ENCODE measurements around the gene USP37.

USP37 gene

DNA sequence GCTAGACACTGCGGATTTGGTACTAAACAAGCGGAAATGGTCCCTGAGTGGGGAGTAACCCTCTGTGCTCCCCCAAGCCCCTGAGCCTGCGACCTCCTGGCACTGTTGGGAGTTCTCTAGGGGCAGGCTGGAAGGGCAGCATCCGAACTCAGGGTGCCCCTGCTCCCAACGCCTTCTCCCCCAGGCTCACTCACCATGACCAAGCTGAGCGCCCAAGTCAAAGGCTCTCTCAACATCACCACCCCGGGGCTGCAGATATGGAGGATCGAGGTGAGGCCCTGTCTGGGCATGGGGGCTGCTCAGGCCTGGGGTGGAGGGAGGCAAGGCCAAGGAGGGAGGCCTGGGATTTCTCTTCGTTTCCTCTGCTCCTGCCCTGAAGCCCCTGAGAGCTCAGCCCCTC is 144.6 kb downstream of the USP37 start:
- Histone ChIP-seq H3K4me3 (ENCODE audit: low read length) (no peak overlapping the region), H3K4me1 (ENCODE audit: control insufficient read depth, insufficient read depth, low read length) (no peaks in the 10 kb centered on the region), H3K9me3 (replicated peaks; ENCODE audit: low read length) (no peaks in the 10 kb centered on the region), H3K36me3 (ENCODE audit: insufficient read depth, low read length) (no peaks in the 10 kb centered on the region), H3K4me2 (ENCODE audit: low read length) (no peak overlapping the region), H3K27me3 (ENCODE audit: control insufficient read depth, insufficient read depth, low read length) (peaks cover 11% of the 10 kb centered on the region), H3K9ac (ENCODE audit: low read depth, low read length) (no peak overlapping the region)

DNA sequence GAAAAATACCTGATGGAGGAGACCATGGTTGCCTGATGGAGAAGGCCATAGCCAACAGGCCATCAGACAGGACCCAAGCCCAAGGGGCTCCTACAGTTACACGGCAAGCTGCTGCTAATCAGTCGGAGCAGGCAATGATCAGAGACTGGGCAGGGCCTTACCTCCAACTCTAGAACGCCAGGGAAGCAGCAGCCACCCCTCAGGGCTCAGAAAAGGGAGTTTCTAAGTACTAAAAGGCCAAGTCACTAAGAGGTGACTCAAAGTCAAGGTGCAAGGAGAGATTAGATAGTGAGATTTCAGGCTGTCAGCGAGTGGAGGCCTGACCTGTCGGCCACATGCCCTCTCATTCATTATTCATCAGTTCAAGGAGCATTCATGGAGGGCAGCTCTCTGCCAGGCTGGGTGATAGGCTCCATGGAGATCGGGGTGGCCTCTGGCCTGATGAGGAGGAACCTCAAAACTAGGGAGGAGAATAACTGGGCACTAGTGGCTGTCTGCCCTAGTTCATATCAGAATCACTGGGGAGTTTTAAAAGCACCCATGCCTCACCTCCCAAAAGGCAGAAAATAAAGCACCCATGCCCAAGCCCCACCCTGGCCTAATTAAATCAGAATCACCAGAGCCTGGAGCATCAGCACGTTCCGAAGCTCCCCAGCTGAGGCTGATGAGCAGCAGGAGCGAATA is 145.6 kb downstream of the USP37 start:
- no peaks in the 10 kb centered on the region for H3K9me3 ChIP-seq (replicated peaks; ENCODE audit: low read length)
- no peak overlapping the region for H3K4me3 ChIP-seq (ENCODE audit: low read length)
- H3K27me3 ChIP-seq (ENCODE audit: control insufficient read depth, insufficient read depth, low read length), result peaks cover 18% of the 10 kb centered on the region
- no peaks in the 10 kb centered on the region for H3K36me3 ChIP-seq (ENCODE audit: insufficient read depth, low read length)
- H3K4me1 ChIP-seq (ENCODE audit: control insufficient read depth, insufficient read depth, low read length), result no peaks in the 10 kb centered on the region
- no peak overlapping the region for H3K9ac ChIP-seq (ENCODE audit: low read depth, low read length)
- no peak overlapping the region for H3K4me2 ChIP-seq (ENCODE audit: low read length)

DNA sequence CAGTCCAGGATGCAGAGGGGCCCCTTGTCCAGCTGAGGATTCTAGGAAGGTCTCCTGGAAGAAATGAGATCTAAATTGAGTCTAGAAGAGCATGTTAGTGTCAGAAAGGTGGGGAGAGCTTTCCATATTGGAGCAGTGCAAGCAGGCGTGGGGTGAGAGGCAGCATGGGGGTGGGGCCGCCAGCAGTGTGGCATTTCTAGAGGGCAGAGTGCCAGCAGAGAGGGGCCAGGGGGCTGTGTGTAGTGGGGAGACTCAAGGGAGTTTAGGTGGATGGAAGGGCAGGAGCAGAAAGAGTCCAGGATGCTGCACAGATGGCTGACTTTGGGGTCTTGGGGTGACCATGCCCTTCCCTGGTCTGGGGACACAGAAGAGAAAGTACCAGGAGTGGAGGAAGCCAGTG is 147.1 kb downstream of the USP37 start:
- H3K4me3 ChIP-seq (ENCODE audit: low read length), result no peak overlapping the region
- H3K9me3 ChIP-seq (replicated peaks; ENCODE audit: low read length), result no peaks in the 10 kb centered on the region
- no peak overlapping the region for H3K9ac ChIP-seq (ENCODE audit: low read depth, low read length)
- H3K4me2 ChIP-seq (ENCODE audit: low read length), result no peak overlapping the region
- H3K4me1 ChIP-seq (ENCODE audit: control insufficient read depth, insufficient read depth, low read length), result no peaks in the 10 kb centered on the region
- no peaks in the 10 kb centered on the region for H3K36me3 ChIP-seq (ENCODE audit: insufficient read depth, low read length)
- peaks cover 20% of the 10 kb centered on the region for H3K27me3 ChIP-seq (ENCODE audit: control insufficient read depth, insufficient read depth, low read length)

DNA sequence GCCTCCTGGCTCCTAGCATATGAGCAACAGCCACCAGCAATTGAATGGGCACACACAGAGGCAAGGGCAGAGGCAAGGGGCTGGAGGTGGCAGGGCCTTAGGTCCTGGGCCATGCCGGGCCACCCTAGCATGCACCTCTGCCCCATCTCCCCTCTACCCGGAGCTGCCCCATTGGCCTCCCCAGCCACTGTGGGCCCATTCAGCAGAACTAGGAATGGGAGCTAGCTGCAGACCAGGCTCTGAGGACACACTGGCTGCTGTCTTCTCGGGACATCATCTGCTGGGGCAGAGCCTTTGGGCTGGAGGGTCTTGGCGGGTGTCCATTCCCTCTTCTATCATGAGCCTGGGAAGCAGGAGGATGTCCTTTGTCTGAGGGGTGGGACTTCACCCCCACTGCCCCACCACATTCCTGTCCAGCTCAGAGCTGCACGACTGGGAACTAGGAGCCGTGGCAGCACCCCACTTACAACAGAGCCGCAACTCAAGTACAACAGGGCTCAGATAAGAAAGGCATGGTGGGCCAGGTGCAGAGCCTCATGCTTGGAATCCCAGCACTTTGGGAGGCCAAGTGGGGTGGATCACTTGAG is 148.4 kb downstream of the USP37 start:
- H3K4me3 ChIP-seq (ENCODE audit: low read length), result no peak overlapping the region
- H3K9me3 ChIP-seq (replicated peaks; ENCODE audit: low read length), result no peaks in the 10 kb centered on the region
- H3K4me2 ChIP-seq (ENCODE audit: low read length), result no peak overlapping the region
- H3K36me3 ChIP-seq (ENCODE audit: insufficient read depth, low read length), result no peaks in the 10 kb centered on the region
- H3K9ac ChIP-seq (ENCODE audit: low read depth, low read length), result no peak overlapping the region
- H3K4me1 ChIP-seq (ENCODE audit: control insufficient read depth, insufficient read depth, low read length), result no peaks in the 10 kb centered on the region
- H3K27me3 ChIP-seq (ENCODE audit: control insufficient read depth, insufficient read depth, low read length), result peaks cover 20% of the 10 kb centered on the region

DNA sequence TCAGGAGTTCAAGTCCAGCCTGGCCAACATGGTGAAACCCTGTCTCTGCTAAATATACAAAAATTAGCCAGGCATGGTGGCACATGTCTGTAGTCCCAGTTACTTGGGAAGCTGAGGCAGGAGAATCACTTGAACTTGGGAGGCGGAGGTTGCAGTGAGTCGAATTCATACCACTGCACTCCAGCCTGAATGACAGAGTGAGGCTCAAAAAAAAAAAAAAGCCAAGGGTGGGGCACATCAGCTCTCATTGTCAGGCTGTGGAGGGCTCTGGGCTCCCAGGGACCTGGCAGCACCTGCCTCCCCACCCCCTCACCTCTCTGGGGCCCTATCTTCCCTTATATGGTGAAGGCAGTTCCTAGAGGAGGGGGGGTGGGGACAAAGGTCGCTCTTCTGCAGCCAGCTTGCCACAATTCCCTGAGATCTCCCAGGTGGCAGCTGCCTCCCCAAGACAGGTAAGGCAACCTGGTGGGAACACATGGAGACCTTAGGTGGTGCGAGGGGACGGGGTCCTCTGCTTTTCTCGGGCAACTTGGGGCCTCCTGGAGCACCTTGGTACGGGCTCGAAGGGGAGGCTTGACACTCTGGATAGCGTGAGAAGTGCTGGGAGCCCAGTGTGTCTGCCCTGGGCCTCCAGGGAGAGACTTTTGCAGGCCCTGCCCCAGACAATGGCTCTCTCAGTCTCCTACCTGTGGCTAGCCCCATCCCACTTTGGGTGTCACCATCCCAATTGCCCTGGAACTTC is 149.3 kb downstream of the USP37 start, which contains the start of gene VIL1:
VIL1 (plus strand) TSS at position 407 of the 742 bp plus-strand sequence. CDS start 4,656 bp downstream, outside the sequence.
- H3K9ac ChIP-seq (ENCODE audit: low read depth, low read length), result no peak within 1 kb of the TSS
- H3K4me1 ChIP-seq (ENCODE audit: control insufficient read depth, insufficient read depth, low read length), result no peaks in the 10 kb centered on the region
- H3K4me2 ChIP-seq (ENCODE audit: low read length), result no peak within 1 kb of the TSS
- peaks cover 20% of the 10 kb centered on the region for H3K27me3 ChIP-seq (ENCODE audit: control insufficient read depth, insufficient read depth, low read length)
- H3K4me3 ChIP-seq (ENCODE audit: low read length), result no peak within 1 kb of the TSS
- no peaks in the 10 kb centered on the region for H3K9me3 ChIP-seq (replicated peaks; ENCODE audit: low read length)
- no peaks in the 10 kb centered on the region for H3K36me3 ChIP-seq (ENCODE audit: insufficient read depth, low read length)

DNA sequence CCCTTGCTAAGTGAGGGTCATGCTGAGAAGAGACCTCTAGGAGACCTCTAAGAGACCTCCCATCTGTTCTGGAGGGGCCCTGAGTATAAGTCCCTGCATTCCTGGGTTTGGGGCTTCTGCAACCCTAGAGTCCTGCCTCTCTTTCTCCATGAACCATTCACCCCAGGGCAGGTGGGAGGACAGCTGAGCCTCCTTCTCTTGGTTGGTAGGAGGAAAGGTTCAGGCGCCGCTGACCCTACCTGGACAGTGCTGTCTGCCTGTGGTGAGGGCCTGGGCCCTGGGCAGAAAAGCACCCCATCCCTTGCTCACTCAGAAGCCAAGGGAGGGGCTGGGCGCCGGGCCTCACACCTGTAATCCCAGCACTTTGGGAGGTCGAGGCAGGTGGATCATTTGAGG is 149.8 kb downstream of the USP37 start:
- Histone ChIP-seq H3K4me3 (ENCODE audit: low read length) (no peak overlapping the region), H3K36me3 (ENCODE audit: insufficient read depth, low read length) (no peaks in the 10 kb centered on the region), H3K4me2 (ENCODE audit: low read length) (no peak overlapping the region), H3K9ac (ENCODE audit: low read depth, low read length) (no peak overlapping the region), H3K4me1 (ENCODE audit: control insufficient read depth, insufficient read depth, low read length) (no peaks in the 10 kb centered on the region), H3K9me3 (replicated peaks; ENCODE audit: low read length) (no peaks in the 10 kb centered on the region), H3K27me3 (ENCODE audit: control insufficient read depth, insufficient read depth, low read length) (peaks cover 20% of the 10 kb centered on the region)

DNA sequence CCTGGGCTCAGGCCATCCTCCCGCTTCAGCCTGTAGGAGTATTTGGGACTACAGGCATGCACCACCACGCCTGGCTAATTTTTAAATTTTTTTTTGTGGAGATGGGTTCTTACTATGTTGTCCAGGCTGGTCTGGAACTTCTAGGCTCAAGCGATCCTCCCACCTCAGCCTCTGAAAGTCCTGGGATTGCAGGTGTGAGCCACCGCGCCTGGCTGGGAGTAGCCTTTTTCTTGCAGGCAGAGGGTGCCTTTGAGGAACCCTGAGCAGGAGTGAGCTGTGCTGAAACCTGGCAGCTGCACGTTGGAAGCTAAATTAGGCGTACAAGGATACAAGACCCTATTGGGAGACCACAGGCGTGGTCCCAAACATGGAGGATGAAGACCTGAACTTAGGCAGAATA is 160.4 kb downstream of the USP37 start:
- H3K27me3 ChIP-seq (ENCODE audit: control insufficient read depth, insufficient read depth, low read length), result no peaks in the 10 kb centered on the region
- no peak overlapping the region for H3K9ac ChIP-seq (ENCODE audit: low read depth, low read length)
- no peak overlapping the region for H3K4me2 ChIP-seq (ENCODE audit: low read length)
- peaks cover 19% of the 10 kb centered on the region for H3K36me3 ChIP-seq (ENCODE audit: insufficient read depth, low read length)
- peaks cover 26% of the 10 kb centered on the region for H3K4me1 ChIP-seq (ENCODE audit: control insufficient read depth, insufficient read depth, low read length)
- H3K9me3 ChIP-seq (replicated peaks; ENCODE audit: low read length), result no peaks in the 10 kb centered on the region
- H3K4me3 ChIP-seq (ENCODE audit: low read length), result no peak overlapping the region

DNA sequence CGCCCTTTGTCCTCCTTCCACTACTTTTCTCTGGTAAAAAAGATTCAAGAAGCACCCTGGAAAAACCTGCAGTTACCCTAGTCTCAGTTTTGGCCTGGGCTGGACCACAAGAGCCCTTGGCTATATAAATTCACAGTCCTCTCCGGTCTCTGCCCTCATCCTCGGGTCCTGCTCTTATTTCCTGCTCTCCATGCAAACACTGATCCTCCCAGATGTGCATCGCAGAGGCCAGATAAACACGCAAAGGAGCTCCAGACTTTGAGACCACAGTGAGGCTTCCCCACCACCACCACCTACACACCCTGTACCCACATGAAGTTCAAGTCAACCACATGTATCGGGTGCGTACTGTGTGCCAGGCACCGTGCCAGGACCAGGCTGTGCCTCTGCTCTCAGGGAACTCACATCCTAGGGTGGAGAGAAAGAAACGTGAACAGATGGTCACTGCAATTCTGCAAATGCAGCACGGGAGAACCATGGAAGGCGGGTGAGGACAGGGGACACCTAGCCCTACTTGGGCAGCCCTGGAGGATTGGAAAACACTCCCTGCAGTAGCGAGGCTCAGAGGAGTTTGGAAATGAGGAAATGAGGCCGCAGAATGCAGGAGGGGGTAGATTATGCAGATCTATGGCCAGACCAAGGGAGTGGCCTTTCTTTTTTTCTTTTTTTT is 161.1 kb downstream of the USP37 start:
- Histone ChIP-seq H3K4me1 (ENCODE audit: control insufficient read depth, insufficient read depth, low read length) (peaks cover 31% of the 10 kb centered on the region), H3K9me3 (replicated peaks; ENCODE audit: low read length) (no peaks in the 10 kb centered on the region), H3K4me3 (ENCODE audit: low read length) (peak overlapping the region; percentile 72), H3K27me3 (ENCODE audit: control insufficient read depth, insufficient read depth, low read length) (no peaks in the 10 kb centered on the region), H3K4me2 (ENCODE audit: low read length) (peak overlapping the region; percentile 98), H3K36me3 (ENCODE audit: insufficient read depth, low read length) (peaks cover 25% of the 10 kb centered on the region), H3K9ac (ENCODE audit: low read depth, low read length) (peak overlapping the region; percentile 79)

DNA sequence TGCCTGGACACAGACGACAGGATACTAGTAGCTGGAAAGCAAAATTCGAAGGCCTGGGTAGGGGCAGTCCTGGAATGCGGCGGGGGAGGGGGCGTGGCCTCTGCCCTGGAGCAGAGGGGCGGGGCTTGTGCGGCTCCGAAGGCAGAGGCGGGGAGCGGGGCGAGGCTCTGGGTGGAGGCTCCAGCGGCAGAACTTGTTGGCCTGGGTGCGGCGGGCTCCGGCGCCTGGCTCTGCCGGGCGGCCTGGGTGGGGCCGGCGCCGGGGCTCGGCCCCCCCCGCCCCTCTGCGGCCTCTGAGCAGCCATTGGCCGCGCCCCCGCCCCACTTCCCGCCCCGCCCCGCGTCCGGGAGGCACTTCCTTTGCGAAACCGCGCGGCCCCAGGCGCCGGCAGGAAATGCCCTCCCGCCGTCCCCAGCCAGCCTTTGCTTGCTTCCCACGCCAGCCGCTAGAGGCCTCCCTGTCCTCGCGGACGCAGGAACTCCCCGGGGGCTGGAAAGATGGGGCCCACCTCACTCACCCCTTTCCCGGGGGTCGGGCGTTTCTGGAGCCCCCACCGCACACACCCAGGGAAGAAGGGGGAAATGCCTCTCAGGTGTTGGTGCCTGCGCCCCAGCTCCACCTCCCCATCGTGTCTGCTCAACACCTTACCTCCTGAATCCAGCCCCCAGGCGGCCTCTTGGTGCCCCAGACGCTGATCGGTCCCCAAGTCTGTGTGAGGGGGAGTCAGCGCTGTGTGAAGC is 161.8 kb downstream of the USP37 start:
- no peaks in the 10 kb centered on the region for H3K9me3 ChIP-seq (replicated peaks; ENCODE audit: low read length)

DNA sequence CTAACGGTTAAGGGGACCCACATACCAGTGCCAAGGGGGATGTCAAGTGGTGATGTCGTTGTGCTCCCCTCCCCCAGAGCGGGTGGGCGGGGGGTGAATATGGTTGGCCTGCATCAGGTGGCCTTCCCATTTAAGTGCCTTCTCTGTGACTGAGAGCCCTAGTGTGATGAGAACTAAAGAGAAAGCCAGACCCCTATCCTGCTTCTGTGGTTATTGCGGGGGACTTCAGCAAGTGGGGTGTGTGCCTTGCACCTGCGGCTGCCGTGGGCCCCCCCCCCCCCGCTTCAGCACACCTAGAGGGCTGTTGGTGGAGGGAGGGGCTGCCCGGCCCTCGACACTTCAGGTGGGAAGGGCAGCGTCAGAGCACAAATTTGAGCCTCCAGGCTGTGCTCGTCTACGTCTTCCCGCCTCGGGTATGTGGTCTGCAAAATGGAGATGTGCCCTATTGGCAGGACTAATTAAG is 162.4 kb downstream of the USP37 start:
- Histone ChIP-seq H3K9ac (ENCODE audit: low read depth, low read length) (peak overlapping the region; percentile 21), H3K9me3 (replicated peaks; ENCODE audit: low read length) (no peaks in the 10 kb centered on the region), H3K4me1 (ENCODE audit: control insufficient read depth, insufficient read depth, low read length) (peaks cover 41% of the 10 kb centered on the region), H3K36me3 (ENCODE audit: insufficient read depth, low read length) (peaks cover 32% of the 10 kb centered on the region), H3K4me2 (ENCODE audit: low read length) (peak overlapping the region; percentile 61), H3K27me3 (ENCODE audit: control insufficient read depth, insufficient read depth, low read length) (no peaks in the 10 kb centered on the region), H3K4me3 (ENCODE audit: low read length) (peak overlapping the region; percentile 3)

More for the DNA sequence above, 161.8 kb downstream of the USP37 start:
- Histone ChIP-seq H3K36me3 (ENCODE audit: insufficient read depth, low read length) (peaks cover 32% of the 10 kb centered on the region), H3K4me3 (ENCODE audit: low read length) (peak overlapping the region; percentile 72), H3K9ac (ENCODE audit: low read depth, low read length) (peak overlapping the region; percentile 79), H3K4me1 (ENCODE audit: control insufficient read depth, insufficient read depth, low read length) (peaks cover 38% of the 10 kb centered on the region), H3K4me2 (ENCODE audit: low read length) (peak overlapping the region; percentile 98), H3K27me3 (ENCODE audit: control insufficient read depth, insufficient read depth, low read length) (no peaks in the 10 kb centered on the region)

Data from skeletal muscle satellite cell (primary cell).